Measurements from ENCODE around the gene EP400. TPM values are rescaled to one million over a fixed set of nuclear protein-coding genes. Genes with fewer than 3 reads are reported as not detected.
"Not testable (repeated sequence)": the region's sequence is repeated elsewhere in the genome, so short reads cannot be mapped to it uniquely, and the experiment has no call there.

The EP400 gene
- total RNA-seq, 1 donor from 2014 or later, result 51.3 TPM

- Mint-ChIP-seq H3K36me3 (ENCODE audit: unreplicated experiment) (peaks cover 22% of the 10 kb centered on the region), H3K27ac (ENCODE audit: unreplicated experiment) (no peak overlapping the region), H3K9me3 (ENCODE audit: unreplicated experiment) (no peaks in the 10 kb centered on the region), H3K4me3 (ENCODE audit: unreplicated experiment) (no peak overlapping the region), H3K4me1 (ENCODE audit: unreplicated experiment) (no peaks in the 10 kb centered on the region), H3K27me3 (ENCODE audit: unreplicated experiment) (no peaks in the 10 kb centered on the region)
- DNase-seq (ENCODE audit: extremely low spot score, unreplicated experiment), result peak; percentile 80
- no peak for TF ChIP-seq CTCF (IDR thresholded peaks at IDR 0.05)
Measured at GRCh38 chr12:131981388-131981787, 31.6 kb downstream of the EP400 start.

GRCh38 chr12:131982041-131982440 is 32.3 kb downstream of the EP400 start:
- Mint-ChIP-seq H3K36me3 (ENCODE audit: unreplicated experiment) (peaks cover 26% of the 10 kb centered on the region), H3K4me3 (ENCODE audit: unreplicated experiment) (no peak overlapping the region), H3K4me1 (ENCODE audit: unreplicated experiment) (no peaks in the 10 kb centered on the region), H3K9me3 (ENCODE audit: unreplicated experiment) (no peaks in the 10 kb centered on the region), H3K27ac (ENCODE audit: unreplicated experiment) (no peak overlapping the region), H3K27me3 (ENCODE audit: unreplicated experiment) (no peaks in the 10 kb centered on the region)
- peak; percentile 69 for DNase-seq (ENCODE audit: extremely low spot score, unreplicated experiment)
- no peak for TF ChIP-seq CTCF (IDR thresholded peaks at IDR 0.05)

- H3K4me1 Mint-ChIP-seq (ENCODE audit: unreplicated experiment), result peaks cover 3% of the 10 kb centered on the region
- H3K36me3 Mint-ChIP-seq (ENCODE audit: unreplicated experiment), result peaks cover 35% of the 10 kb centered on the region
- no peak overlapping the region for H3K4me3 Mint-ChIP-seq (ENCODE audit: unreplicated experiment)
- TF ChIP-seq CTCF (IDR thresholded peaks at IDR 0.05), result no peak
- no peaks in the 10 kb centered on the region for H3K9me3 Mint-ChIP-seq (ENCODE audit: unreplicated experiment)
- H3K27me3 Mint-ChIP-seq (ENCODE audit: unreplicated experiment), result no peaks in the 10 kb centered on the region
- DNase-seq (ENCODE audit: extremely low spot score, unreplicated experiment), result peak; percentile 66
- no peak overlapping the region for H3K27ac Mint-ChIP-seq (ENCODE audit: unreplicated experiment)
Measured at GRCh38 chr12:131983026-131983425, 33.3 kb downstream of the EP400 start.

- H3K27ac Mint-ChIP-seq (ENCODE audit: unreplicated experiment), result no peak overlapping the region
- peaks cover 3% of the 10 kb centered on the region for H3K4me1 Mint-ChIP-seq (ENCODE audit: unreplicated experiment)
- TF ChIP-seq CTCF (IDR thresholded peaks at IDR 0.05), result no peak
- peak; percentile 66 for DNase-seq (ENCODE audit: extremely low spot score, unreplicated experiment)
- H3K36me3 Mint-ChIP-seq (ENCODE audit: unreplicated experiment), result peaks cover 37% of the 10 kb centered on the region
- H3K9me3 Mint-ChIP-seq (ENCODE audit: unreplicated experiment), result no peaks in the 10 kb centered on the region
- no peaks in the 10 kb centered on the region for H3K27me3 Mint-ChIP-seq (ENCODE audit: unreplicated experiment)
- no peak overlapping the region for H3K4me3 Mint-ChIP-seq (ENCODE audit: unreplicated experiment)
Measured at GRCh38 chr12:131983554-131983953, 33.8 kb downstream of the EP400 start.

GRCh38 chr12:131984334-131984733 is 34.6 kb downstream of the EP400 start:
- Mint-ChIP-seq H3K9me3 (ENCODE audit: unreplicated experiment) (no peaks in the 10 kb centered on the region), H3K4me1 (ENCODE audit: unreplicated experiment) (peaks cover 4% of the 10 kb centered on the region), H3K27ac (ENCODE audit: unreplicated experiment) (no peak overlapping the region), H3K27me3 (ENCODE audit: unreplicated experiment) (no peaks in the 10 kb centered on the region), H3K4me3 (ENCODE audit: unreplicated experiment) (no peak overlapping the region), H3K36me3 (ENCODE audit: unreplicated experiment) (peaks cover 41% of the 10 kb centered on the region)
- DNase-seq (ENCODE audit: extremely low spot score, unreplicated experiment), result no peak
- TF ChIP-seq CTCF (IDR thresholded peaks at IDR 0.05), result no peak

- not testable (repeated sequence) for H3K27ac Mint-ChIP-seq (ENCODE audit: unreplicated experiment); H3K4me3 Mint-ChIP-seq (ENCODE audit: unreplicated experiment); H3K9me3 Mint-ChIP-seq (ENCODE audit: unreplicated experiment); H3K27me3 Mint-ChIP-seq (ENCODE audit: unreplicated experiment)
- Mint-ChIP-seq H3K36me3 (ENCODE audit: unreplicated experiment) (peaks cover 37% of the 10 kb centered on the region), H3K4me1 (ENCODE audit: unreplicated experiment) (peaks cover 13% of the 10 kb centered on the region)
- DNase-seq (ENCODE audit: extremely low spot score, unreplicated experiment), result peak; percentile 21
Measured at GRCh38 chr12:131985510-131985875, 35.8 kb downstream of the EP400 start.

All from osteocyte (in vitro differentiated cells).